ENCODE results near the gene PLRG1.

GRCh38 chr4:154588198-154588597, 38.0 kb upstream of the PLRG1 start:
- TF ChIP-seq CTCF (IDR thresholded peaks at IDR 0.05) (no peak), POLR2A (IDR thresholded peaks at IDR 0.05) (no peak)
